Mucosa of stomach (tissue), 1 donor: ENCODE results near the gene GATD1.

Experiments
- H3K27me3 ChIP-seq: one replicate; pipeline ENCODE4 v1.7.0; 2013; ENCODE audit warnings: mild to moderate bottlenecking, low read length; ENCODE audit not compliant: control insufficient read depth, insufficient read depth
- H3K36me3 ChIP-seq: one replicate; pipeline ENCODE4 v1.7.0; 2013; ENCODE audit warnings: low read length; ENCODE audit not compliant: control insufficient read depth, insufficient read depth
- H3K4me1 ChIP-seq: one replicate; pipeline ENCODE4 v1.7.0; 2013; ENCODE audit warnings: mild to moderate bottlenecking, low read length; ENCODE audit not compliant: control insufficient read depth, insufficient read depth
- H3K4me3 ChIP-seq: one replicate; pipeline ENCODE4 v1.7.0; 2013; ENCODE audit warnings: low read length
- H3K9ac ChIP-seq: one replicate; pipeline ENCODE4 v1.7.0; 2013; ENCODE audit warnings: mild to moderate bottlenecking, low read length, moderate library complexity
- H3K9me3 ChIP-seq: one replicate; pipeline ENCODE4 v1.7.0; 2013; ENCODE audit warnings: mild to moderate bottlenecking, low read length, moderate library complexity; ENCODE audit not compliant: control insufficient read depth
- donor health status: Pancreatic carcinoma.

GATD1 gene

DNA sequence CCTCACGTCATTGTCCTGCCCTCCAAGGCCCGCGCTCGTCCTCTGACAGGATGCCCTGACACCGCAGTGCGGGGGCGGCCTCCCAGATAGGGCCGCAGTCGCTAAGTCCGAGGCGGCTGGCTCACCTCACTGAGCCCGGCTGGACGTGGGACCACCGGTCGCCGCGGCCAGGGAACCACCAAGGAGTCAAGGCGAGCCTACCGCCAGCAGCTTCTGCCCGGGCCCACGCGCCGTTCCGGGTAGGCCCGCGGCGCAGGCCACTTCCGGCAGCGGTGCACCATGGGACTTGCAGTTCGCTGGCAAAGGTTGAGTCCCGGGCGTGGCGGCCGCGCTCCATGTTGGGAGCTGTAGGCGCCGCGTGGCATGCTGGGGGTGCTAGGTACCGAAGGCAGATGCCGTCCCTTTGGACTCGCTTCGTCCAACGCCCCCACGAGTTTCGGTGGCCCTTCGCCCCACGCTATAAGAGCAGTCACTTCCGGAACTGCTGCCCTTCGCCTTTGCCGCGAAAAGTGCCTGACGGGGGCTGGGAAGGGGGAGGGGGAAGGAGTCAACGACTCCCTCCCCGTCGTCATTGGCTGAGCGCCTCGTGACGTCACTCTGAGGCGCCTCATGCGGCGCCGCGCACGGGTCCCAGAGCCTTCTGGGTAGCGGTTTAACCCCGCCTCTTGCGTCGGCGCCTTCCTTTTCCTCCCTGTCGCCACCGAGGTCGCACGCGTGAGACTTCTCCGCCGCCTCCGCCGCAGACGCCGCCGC, 32.2 kb upstream of the GATD1 start, which contains the start of gene RPLP2:
Gene RPLP2, plus strand, starts transcription at position 681 of the 753 bp plus-strand sequence. CDS start 268 bp downstream, outside the sequence.
- no peaks in the 10 kb centered on the region for H3K27me3 ChIP-seq
- peaks cover 24% of the 10 kb centered on the region for H3K4me1 ChIP-seq
- H3K36me3 ChIP-seq: peaks cover 15% of the 10 kb centered on the region
- H3K9me3 ChIP-seq: no peaks in the 10 kb centered on the region
- peak within 1 kb of the TSS; percentile 91 for H3K9ac ChIP-seq
- H3K4me3 ChIP-seq: peak within 1 kb of the TSS; percentile 81

GRCh38 chr11:808427-809286, 31.4 kb upstream of the GATD1 start:
- peaks cover 32% of the 10 kb centered on the region for H3K4me1 ChIP-seq
- H3K9me3 ChIP-seq: no peaks in the 10 kb centered on the region
- H3K36me3 ChIP-seq: peaks cover 15% of the 10 kb centered on the region
- peak overlapping the region; percentile 91 for H3K9ac ChIP-seq
- peak overlapping the region; percentile 81 for H3K4me3 ChIP-seq
- H3K27me3 ChIP-seq: no peaks in the 10 kb centered on the region

DNA sequence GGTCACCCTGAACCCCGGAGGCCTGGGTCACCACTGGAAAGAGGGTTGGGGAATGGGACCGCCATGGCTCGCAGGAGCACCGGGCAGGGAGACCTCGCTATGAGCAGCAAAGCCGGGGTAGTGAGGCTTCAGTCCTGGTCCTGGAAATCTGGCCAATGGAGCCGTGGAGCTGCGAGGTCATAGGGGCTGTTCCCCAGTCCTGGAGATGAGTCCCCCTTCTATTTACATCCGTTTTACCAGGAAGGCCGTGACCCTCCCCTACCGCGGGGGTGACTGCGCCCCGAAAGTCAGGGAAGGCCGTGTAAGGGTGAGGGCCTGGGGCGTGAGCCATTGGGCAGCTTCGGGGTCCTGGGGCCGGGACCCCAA, 27.3 kb upstream of the GATD1 start:
- Histone ChIP-seq H3K9ac (peak overlapping the region; percentile 71), H3K4me1 (peaks cover 21% of the 10 kb centered on the region), H3K4me3 (peak overlapping the region; percentile 22), H3K27me3 (no peaks in the 10 kb centered on the region), H3K36me3 (no peaks in the 10 kb centered on the region), H3K9me3 (no peaks in the 10 kb centered on the region)

GRCh38 chr11:803770-804598, 26.7 kb upstream of the GATD1 start:
- peaks cover 21% of the 10 kb centered on the region for H3K4me1 ChIP-seq
- H3K4me3 ChIP-seq: peak overlapping the region; percentile 22
- H3K9ac ChIP-seq: peak overlapping the region; percentile 71
- H3K9me3 ChIP-seq: no peaks in the 10 kb centered on the region
- H3K27me3 ChIP-seq: no peaks in the 10 kb centered on the region
- no peaks in the 10 kb centered on the region for H3K36me3 ChIP-seq

- H3K9me3 ChIP-seq: no peaks in the 10 kb centered on the region
- H3K4me3 ChIP-seq: no peak overlapping the region
- peak overlapping the region; percentile 39 for H3K9ac ChIP-seq
- H3K4me1 ChIP-seq: peaks cover 16% of the 10 kb centered on the region
- no peaks in the 10 kb centered on the region for H3K36me3 ChIP-seq
- H3K27me3 ChIP-seq: no peaks in the 10 kb centered on the region
Measured at GRCh38 chr11:803467-803742, 26.1 kb upstream of the GATD1 start.

GRCh38 chr11:802693-803466, 25.6 kb upstream of the GATD1 start:
- H3K4me3 ChIP-seq: no peak overlapping the region
- no peaks in the 10 kb centered on the region for H3K27me3 ChIP-seq
- no peaks in the 10 kb centered on the region for H3K9me3 ChIP-seq
- H3K9ac ChIP-seq: no peak overlapping the region
- no peaks in the 10 kb centered on the region for H3K36me3 ChIP-seq
- H3K4me1 ChIP-seq: peaks cover 16% of the 10 kb centered on the region

DNA sequence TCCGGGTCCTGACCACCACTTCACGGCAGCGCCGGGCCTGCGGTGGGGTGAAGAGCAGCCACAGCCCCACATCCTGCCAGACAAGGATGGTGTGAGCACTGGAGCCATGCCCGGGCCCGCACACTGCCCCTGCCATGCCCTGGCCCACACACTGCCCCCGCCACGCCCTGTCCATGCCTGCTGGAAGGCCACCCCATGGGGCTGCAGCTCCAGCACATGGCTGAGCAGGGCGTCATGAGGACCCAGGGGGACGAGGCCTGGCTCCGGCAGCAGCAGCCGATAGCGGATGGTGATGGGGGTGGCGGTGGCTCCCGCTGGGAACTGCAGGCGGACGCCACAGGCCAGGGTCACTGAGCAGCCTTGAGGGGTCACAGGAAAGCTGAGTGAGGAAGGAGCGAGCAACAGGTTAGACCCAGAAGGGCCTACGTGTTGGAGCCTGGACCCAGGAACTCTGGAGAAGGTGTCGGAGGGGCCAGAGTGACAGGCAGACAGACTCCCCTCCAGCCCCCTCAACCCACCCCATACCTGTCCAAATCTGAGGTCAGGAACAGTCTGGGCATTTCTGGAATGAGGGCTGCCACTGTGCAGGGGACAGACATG, 24.8 kb upstream of the GATD1 start:
- no peak overlapping the region for H3K9ac ChIP-seq
- H3K27me3 ChIP-seq: no peaks in the 10 kb centered on the region
- no peak overlapping the region for H3K4me3 ChIP-seq
- H3K4me1 ChIP-seq: peaks cover 22% of the 10 kb centered on the region
- H3K9me3 ChIP-seq: no peaks in the 10 kb centered on the region
- H3K36me3 ChIP-seq: no peaks in the 10 kb centered on the region

DNA sequence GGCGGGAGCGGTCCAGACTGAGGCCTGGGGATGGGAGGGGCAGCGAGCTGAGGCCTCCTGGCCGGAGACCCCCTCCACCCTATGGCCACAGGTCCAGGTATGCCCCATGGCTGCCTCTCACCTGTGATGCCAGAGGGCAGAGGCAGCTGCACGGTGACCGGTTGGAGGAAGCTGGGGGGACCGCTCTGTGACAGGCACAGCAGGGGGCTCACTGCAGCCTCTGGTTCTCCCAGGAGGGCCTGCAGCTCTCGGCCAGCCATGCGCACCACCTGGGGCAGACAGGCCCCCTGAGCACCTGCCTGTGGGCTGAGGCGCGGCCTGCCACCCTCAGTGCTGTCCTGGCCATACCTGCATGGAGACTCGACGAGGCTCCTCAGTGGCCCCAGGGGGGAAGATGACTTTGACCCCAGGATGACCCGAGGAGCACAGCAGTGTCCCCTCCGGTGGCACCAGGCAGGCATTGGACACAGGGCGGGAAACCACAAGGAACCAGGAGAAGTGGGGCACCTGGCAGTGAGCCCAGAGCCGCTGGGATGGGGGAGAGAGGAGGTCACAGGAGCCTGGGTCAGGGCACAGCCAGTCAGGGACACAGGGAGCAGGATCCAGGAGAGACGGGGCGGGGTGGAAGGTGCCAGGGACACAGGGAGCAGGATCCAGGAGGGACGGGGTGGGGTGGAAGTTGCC, 24.0 kb upstream of the GATD1 start:
- Histone ChIP-seq H3K27me3 (no peaks in the 10 kb centered on the region), H3K4me1 (peaks cover 30% of the 10 kb centered on the region), H3K9ac (no peak overlapping the region), H3K4me3 (no peak overlapping the region), H3K36me3 (no peaks in the 10 kb centered on the region), H3K9me3 (no peaks in the 10 kb centered on the region)

GRCh38 chr11:800473-800872, 23.2 kb upstream of the GATD1 start:
- H3K36me3 ChIP-seq: no peaks in the 10 kb centered on the region
- H3K9me3 ChIP-seq: no peaks in the 10 kb centered on the region
- no peak overlapping the region for H3K4me3 ChIP-seq
- H3K4me1 ChIP-seq: peaks cover 34% of the 10 kb centered on the region
- H3K9ac ChIP-seq: no peak overlapping the region
- no peaks in the 10 kb centered on the region for H3K27me3 ChIP-seq

- H3K9ac ChIP-seq: no peak overlapping the region
- no peaks in the 10 kb centered on the region for H3K27me3 ChIP-seq
- H3K36me3 ChIP-seq: no peaks in the 10 kb centered on the region
- no peaks in the 10 kb centered on the region for H3K9me3 ChIP-seq
- no peak overlapping the region for H3K4me3 ChIP-seq
- H3K4me1 ChIP-seq: peaks cover 41% of the 10 kb centered on the region
Measured at GRCh38 chr11:799641-800316, 22.5 kb upstream of the GATD1 start.
